Heart left ventricle (tissue), 16 donors: ENCODE results near the gene SNAP47. TPM values are rescaled to one million over a fixed set of nuclear protein-coding genes. Genes with fewer than 3 reads are reported as not detected.
A peak's percentile ranks its signal among the peaks of the same experiment; 100 is the strongest.

Experiments
- ATAC-seq, 4 donors: fragments of 200-7000 bp; cut with Tn5 transposase; one replicate each; pipeline ENCODE4 v1.9.1; 2020 to 2022; ENCODE audit warnings: moderate library complexity in 4 of 4, mild to moderate bottlenecking in 3 of 4, moderate number of reproducible peaks in 1 of 4
- DNase-seq, 5 donors: peaks; one replicate each; pipeline ENCODE4 v3.0.0-alpha.2; 2020
- H3K27ac ChIP-seq, 12 donors: fragments of 200-600 bp; sonication (generic) in 4 of 12; one replicate each; pipeline versions ENCODE4 v1.5.0 to v1.8.0; 2016 to 2022; ENCODE audit warnings: mild to moderate bottlenecking in 2 of 12
- H3K27me3 ChIP-seq, 9 donors: fragments of 200-600 bp; sonication (generic) in 2 of 9; one replicate each; pipeline versions ENCODE4 v1.5.1 to v1.8.0; 2016 to 2022; ENCODE audit warnings: mild to moderate bottlenecking in 3 of 9
- H3K36me3 ChIP-seq, 9 donors: fragments of 200-600 bp; sonication (generic) in 2 of 9; one replicate each; pipeline versions ENCODE4 v1.5.0 to v1.8.0; 2018 to 2022; ENCODE audit warnings: mild to moderate bottlenecking in 2 of 9
- H3K4me1 ChIP-seq, 12 donors: fragments of 200-600 bp; sonication (generic) in 4 of 12; one replicate each; pipeline versions ENCODE4 v1.5.0 to v1.8.0; 2016 to 2022; ENCODE audit warnings: mild to moderate bottlenecking in 3 of 12
- H3K4me3 ChIP-seq, 12 donors: fragments of 200-600 bp; sonication (generic) in 4 of 12; one replicate each; pipeline versions ENCODE4 v1.5.0 to v1.8.0; 2017 to 2022; ENCODE audit warnings: mild to moderate bottlenecking in 9 of 12, moderate library complexity in 4 of 12
- H3K9me3 ChIP-seq, 12 donors: fragments of 200-600 bp; sonication (generic) in 4 of 12; one replicate each; pipeline versions ENCODE4 v1.5.0 to v1.8.0; 2016 to 2022; ENCODE audit warnings: mild to moderate bottlenecking in 1 of 12
- POLR2A ChIP-seq, 2 donors: fragments of 450-650 bp; IDR thresholded peaks; one replicate each; pipeline ENCODE4 v1.6.1; 2017; ENCODE audit warnings: antibody characterized with exemption in 2 of 2, mild to moderate bottlenecking in 2 of 2, moderate library complexity in 2 of 2
- WGBS, 4 donors: extraction: QIAGEN DNeasy Blood & Tissue Kit in 2 of 4; methylation state at CpG; one replicate each; pipeline versions ENCODE4 v1.1.5 to v1.1.7; 2013 to 2018; 5-methylcytosine and 5-hydroxymethylcytosine counted together
- intact Hi-C, 10 donors: fragments of 100-400 bp; cut with DNase I; formaldehyde crosslinking; loops; one replicate each; pipeline versions ENCODE4 v1.11.1 to v1.14.2; 2022
- polyA plus RNA-seq, 2 donors: library from polyadenylated mRNA; stranded (reverse); fragments of 200-250 nt; gene quantifications; one replicate each; pipeline ENCODE4 v1.2.3, GENCODE V29; 2013
- total RNA-seq, 9 donors: library from RNA; depleted of rRNA in 2 of 9; stranded (reverse); fragments of >200 nt in 2 of 9; fragmentation: NEBNext Ultra II Directional in 3 of 9; extraction: Animal tissue kit (Norgen Biotek cat#: 25700) in 3 of 9; gene quantifications; one replicate each; pipeline versions ENCODE4 v1.1.0 to v1.2.4, GENCODE V29; 2016 to 2023
- TF ChIP-seq, protein P1 (sequence below), 12 donors: fragments of 200-600 bp; sonication (generic) in 4 of 12; IDR thresholded peaks; one replicate each; pipeline versions ENCODE4 v1.5.0 to v1.8.0; 2018 to 2022; ENCODE audit warnings: antibody characterized with exemption in 12 of 12, mild to moderate bottlenecking in 5 of 12
- donor health status: ischemic (EF 13 %, LVEDD 7.1; RV severe dilation, severe dysfunction).
- donor health status: healthy with polysubstance abuse.
- donor health status: DM: no; HTN: yes; CAD: no.
- donor health status: DM: no; HTN: no; CAD: no.
- donor health status: ischemic (EF 25% LVEDD 6.9; RV normal size, moderate dysfunction).
- donor health status: ischemic (EF 25% LVEDD 5.7; RV mildly dilated, moderate dysfunction).
- donor health status: healthy.
- donor health status: DM: yes; HTN: yes; CAD: no.
- donor health status: ischemic (EF 35%, LVEDD 5.7; RV mildly dilated, moderate dysfunction).
- donor health status: nonischemic (EF 11% LVEDD 7.7; RV severe dilation, severe dysfunction).
- donor health status: DM: yes; HTN: yes; CAD: no.
- donor health status: PGD.
- donor health status: ischemic (EF 29% LVEDD 5.4; RV normal size, mild dysfunction).
- donor health status: nonischemic (EF 23%, LVEDD 6.1; RV moderate dilation, normal function).

The SNAP47 gene
- total and polyA plus RNA-seq, 11 donors: 22.1 to 106 (median 36.7) TPM

DNA sequence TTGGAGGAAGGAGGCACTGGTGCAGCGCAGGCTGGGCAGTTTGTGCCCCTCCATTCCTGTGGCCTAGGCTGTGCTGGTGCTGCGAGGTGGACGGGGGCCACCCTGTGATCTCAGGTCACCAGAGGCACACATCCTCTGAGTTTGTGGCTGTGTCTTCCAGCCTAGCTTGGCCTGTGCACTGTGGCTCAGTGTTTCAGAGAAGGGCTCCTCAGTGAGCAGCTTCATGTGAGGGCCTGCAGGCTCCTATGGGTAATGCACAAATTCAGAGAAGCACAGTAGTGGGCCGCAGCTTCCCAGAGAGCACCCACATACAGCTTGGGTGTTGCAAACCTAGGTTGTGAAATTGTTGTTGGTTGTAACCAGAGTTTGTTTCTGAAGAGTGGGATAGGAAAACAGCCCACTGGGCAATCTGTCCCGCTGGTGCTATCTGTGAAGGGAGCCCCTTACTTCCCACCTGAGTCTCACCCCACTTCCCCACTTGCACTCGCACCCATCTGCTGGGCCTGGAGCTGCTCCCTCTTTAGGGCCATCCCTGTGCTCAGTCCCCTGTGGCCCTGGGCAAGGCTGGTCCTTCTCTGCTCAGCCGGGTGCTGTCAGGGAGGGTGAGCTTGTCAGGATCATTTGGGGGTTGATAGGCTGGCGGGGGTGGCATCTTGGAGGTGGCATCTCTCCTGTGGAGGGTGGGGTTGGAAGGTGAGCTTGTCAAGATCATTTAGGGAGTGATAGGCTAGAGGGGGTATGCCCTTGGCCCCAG, 30.2 kb downstream of the SNAP47 start:
- DNase-seq (peak in 2 of 5 donors; percentile 10 to 40), ATAC-seq (no peak)
- no peaks in the 10 kb centered on the region for H3K27me3 ChIP-seq
- H3K4me3 ChIP-seq: no peak overlapping the region
- 95 to 97% (median 96%) methylated on average over 7 to 8 of the region's 8 CpGs for WGBS, 4 donors
- H3K36me3 ChIP-seq: peaks cover 4 to 70% (median 54%) of the 10 kb centered on the region in 9 donors
- H3K27ac ChIP-seq: peak overlapping the region in 1 of 12 donors; percentile 29
- no peaks in the 10 kb centered on the region for H3K9me3 ChIP-seq
- intact Hi-C loops: loop anchor here in 4 of 10 donors (10.0 kb wide), 3 partner anchors 281 to 319 kb away; partner anchors contain the start of gene ARF1 (in 1 of the 4)
- peaks cover 0 to 41% (median 20%) of the 10 kb centered on the region in 12 donors for H3K4me1 ChIP-seq
- no peak for TF ChIP-seq POLR2A (IDR thresholded peaks at IDR 0.05)
- TF ChIP-seq, protein P1, sequence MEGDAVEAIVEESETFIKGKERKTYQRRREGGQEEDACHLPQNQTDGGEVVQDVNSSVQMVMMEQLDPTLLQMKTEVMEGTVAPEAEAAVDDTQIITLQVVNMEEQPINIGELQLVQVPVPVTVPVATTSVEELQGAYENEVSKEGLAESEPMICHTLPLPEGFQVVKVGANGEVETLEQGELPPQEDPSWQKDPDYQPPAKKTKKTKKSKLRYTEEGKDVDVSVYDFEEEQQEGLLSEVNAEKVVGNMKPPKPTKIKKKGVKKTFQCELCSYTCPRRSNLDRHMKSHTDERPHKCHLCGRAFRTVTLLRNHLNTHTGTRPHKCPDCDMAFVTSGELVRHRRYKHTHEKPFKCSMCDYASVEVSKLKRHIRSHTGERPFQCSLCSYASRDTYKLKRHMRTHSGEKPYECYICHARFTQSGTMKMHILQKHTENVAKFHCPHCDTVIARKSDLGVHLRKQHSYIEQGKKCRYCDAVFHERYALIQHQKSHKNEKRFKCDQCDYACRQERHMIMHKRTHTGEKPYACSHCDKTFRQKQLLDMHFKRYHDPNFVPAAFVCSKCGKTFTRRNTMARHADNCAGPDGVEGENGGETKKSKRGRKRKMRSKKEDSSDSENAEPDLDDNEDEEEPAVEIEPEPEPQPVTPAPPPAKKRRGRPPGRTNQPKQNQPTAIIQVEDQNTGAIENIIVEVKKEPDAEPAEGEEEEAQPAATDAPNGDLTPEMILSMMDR (IDR thresholded peaks at IDR 0.05): no peak

DNA sequence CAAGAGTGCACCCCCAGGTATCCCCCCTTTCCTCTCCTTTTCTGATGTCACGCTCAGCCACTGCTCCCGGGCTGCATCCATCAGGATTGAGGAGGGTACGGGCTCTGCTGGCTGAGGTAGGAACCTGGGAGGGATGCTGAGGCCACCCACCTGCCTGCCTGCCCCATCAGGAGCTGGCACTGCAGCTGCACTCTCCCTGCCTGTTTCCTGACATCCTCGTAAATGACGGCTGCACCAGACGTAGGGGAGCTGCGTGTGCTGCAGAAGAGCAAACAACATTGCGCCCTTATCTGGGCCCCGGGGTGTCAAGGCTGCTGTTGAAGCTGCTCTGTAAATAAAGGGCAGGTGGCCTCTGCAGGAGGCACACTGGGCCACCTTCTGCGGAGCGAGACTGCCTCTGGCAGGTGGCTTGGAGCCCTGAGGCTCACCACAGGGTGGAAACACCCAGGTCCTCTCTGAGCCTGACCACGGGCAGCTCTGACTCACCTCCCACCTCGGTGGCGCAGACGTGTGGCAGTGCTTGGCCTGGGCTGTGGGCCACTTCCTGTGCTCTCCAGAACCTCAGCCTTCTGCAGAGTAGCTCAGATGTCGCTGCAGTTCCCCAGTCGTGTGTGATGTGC, 30.9 kb downstream of the SNAP47 start:
- Histone ChIP-seq H3K27me3 (no peaks in the 10 kb centered on the region), H3K27ac (no peak overlapping the region), H3K9me3 (no peaks in the 10 kb centered on the region), H3K4me3 (no peak overlapping the region), H3K36me3 (peaks cover 4 to 70% (median 54%) of the 10 kb centered on the region in 9 donors), H3K4me1 (peaks cover 0 to 41% (median 20%) of the 10 kb centered on the region in 12 donors)
- TF ChIP-seq POLR2A (IDR thresholded peaks at IDR 0.05): no peak
- TF ChIP-seq, protein P1 (IDR thresholded peaks at IDR 0.05): no peak
- peak in 1 of 5 donors; percentile 52 for DNase-seq
- intact Hi-C loops: loop anchor here in 4 of 10 donors (10.0 kb wide), 3 partner anchors 281 to 319 kb away; partner anchors contain the start of gene ARF1 (in 1 of the 4)
- WGBS, 4 donors: 64 to 75% (median 70%) methylated on average over 17 of the region's 17 CpGs
- ATAC-seq: peak in 2 of 4 donors; percentile 8 to 15

DNA sequence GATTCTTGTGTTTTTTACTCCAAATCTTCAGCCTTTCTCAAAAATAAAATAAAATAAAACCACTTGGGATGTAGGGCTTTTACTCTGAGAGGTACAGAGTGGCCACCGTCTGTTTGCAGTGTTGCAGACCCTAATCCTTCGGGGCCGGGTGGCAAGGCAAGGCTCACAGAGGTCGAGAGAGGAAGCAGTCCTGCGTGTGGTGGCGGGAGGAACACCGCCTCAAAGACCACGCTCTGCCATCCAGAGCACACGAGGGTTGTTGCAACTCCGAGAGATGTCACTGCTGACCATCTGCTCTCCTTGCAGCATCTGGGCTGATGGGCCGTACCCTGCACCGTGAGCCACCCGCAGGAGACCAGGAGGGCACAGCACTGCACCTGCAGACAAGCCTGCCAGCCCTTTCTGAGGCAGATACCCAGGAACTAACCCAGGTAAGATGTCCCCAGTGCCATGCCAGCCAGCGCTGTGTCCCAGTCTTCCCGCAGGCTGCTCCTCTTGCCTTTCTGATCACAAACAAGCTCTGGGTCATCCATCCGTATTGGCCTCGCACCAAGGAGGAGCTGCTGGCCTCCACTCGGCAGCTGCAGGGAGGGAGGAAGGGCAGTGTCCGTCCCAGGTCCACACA, 31.5 kb downstream of the SNAP47 start:
- Histone ChIP-seq H3K27me3 (no peaks in the 10 kb centered on the region), H3K4me1 (peaks cover 0 to 37% (median 19%) of the 10 kb centered on the region in 12 donors), H3K4me3 (no peak overlapping the region), H3K36me3 (peaks cover 4 to 66% (median 50%) of the 10 kb centered on the region in 9 donors), H3K9me3 (no peaks in the 10 kb centered on the region), H3K27ac (no peak overlapping the region)
- intact Hi-C loops: loop anchor here in 4 of 10 donors (10.0 kb wide), 3 partner anchors 282 to 318 kb away; partner anchors contain the start of gene ARF1 (in 1 of the 4)
- DNase-seq (peak in 1 of 5 donors; percentile 22), ATAC-seq (no peak)
- no peak for TF ChIP-seq POLR2A (IDR thresholded peaks at IDR 0.05)
- TF ChIP-seq, protein P1 (IDR thresholded peaks at IDR 0.05): no peak
- 76 to 79% (median 77%) methylated on average over 14 to 19 of the region's 19 CpGs for WGBS, 4 donors
